Chondrocyte (in vitro differentiated cells): ENCODE data around the gene ZC3H12C. TPM values are rescaled to one million over a fixed set of nuclear protein-coding genes. Genes with fewer than 3 reads are reported as not detected.
A peak's percentile ranks its signal among the peaks of the same experiment; 100 is the strongest.

Experiments
- DNase-seq: peaks from one replicate; pipeline ENCODE4 v3.0.0; 2021; ENCODE audit warnings: mixed read lengths, low spot score
- H3K27ac Mint-ChIP-seq: one replicate; pipeline ENCODE4 v1.8.0; 2021; ENCODE audit warnings: mild to moderate bottlenecking, moderate library complexity, mixed read lengths; ENCODE audit not compliant: unreplicated experiment
- H3K27me3 Mint-ChIP-seq: 2 replicates; pipeline ENCODE4 v1.8.0; 2021; ENCODE audit warnings: low read depth, mixed read lengths
- H3K36me3 Mint-ChIP-seq: 2 replicates; pipeline ENCODE4 v1.8.0; 2021; ENCODE audit warnings: low read depth, mixed read lengths
- H3K4me1 Mint-ChIP-seq: 2 replicates; pipeline ENCODE4 v1.8.0; 2021; ENCODE audit warnings: low read depth, mild to moderate bottlenecking, mixed read lengths
- H3K4me3 Mint-ChIP-seq: one replicate; pipeline ENCODE4 v1.8.0; 2021; ENCODE audit warnings: mild to moderate bottlenecking, moderate library complexity, mixed read lengths; ENCODE audit not compliant: unreplicated experiment
- H3K9me3 Mint-ChIP-seq: 2 replicates; pipeline ENCODE4 v1.8.0; 2021; ENCODE audit warnings: low read depth, mixed read lengths
- total RNA-seq: library from RNA; stranded (reverse); gene quantifications from 3 replicates; pipeline ENCODE4 v1.2.1, GENCODE V29; 2021
- TF ChIP-seq, protein P1 (sequence below): fragments of 200-600 bp; sonication (generic); IDR thresholded peaks from 2 replicates; pipeline ENCODE4 v1.5.0; 2021; ENCODE audit warnings: antibody characterized with exemption, mild to moderate bottlenecking, moderate library complexity

Gene ZC3H12C
- total RNA-seq, 1 donor from 2014 or later = 10.1 TPM

- TF ChIP-seq, protein P1, sequence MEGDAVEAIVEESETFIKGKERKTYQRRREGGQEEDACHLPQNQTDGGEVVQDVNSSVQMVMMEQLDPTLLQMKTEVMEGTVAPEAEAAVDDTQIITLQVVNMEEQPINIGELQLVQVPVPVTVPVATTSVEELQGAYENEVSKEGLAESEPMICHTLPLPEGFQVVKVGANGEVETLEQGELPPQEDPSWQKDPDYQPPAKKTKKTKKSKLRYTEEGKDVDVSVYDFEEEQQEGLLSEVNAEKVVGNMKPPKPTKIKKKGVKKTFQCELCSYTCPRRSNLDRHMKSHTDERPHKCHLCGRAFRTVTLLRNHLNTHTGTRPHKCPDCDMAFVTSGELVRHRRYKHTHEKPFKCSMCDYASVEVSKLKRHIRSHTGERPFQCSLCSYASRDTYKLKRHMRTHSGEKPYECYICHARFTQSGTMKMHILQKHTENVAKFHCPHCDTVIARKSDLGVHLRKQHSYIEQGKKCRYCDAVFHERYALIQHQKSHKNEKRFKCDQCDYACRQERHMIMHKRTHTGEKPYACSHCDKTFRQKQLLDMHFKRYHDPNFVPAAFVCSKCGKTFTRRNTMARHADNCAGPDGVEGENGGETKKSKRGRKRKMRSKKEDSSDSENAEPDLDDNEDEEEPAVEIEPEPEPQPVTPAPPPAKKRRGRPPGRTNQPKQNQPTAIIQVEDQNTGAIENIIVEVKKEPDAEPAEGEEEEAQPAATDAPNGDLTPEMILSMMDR = no peak
- H3K27ac Mint-ChIP-seq = no peak overlapping the region
- H3K9me3 Mint-ChIP-seq = no peaks in the 10 kb centered on the region
- H3K4me3 Mint-ChIP-seq = no peak overlapping the region
- peaks cover 19% of the 10 kb centered on the region for H3K36me3 Mint-ChIP-seq
- no peak for DNase-seq
- H3K4me1 Mint-ChIP-seq = no peaks in the 10 kb centered on the region
- no peaks in the 10 kb centered on the region for H3K27me3 Mint-ChIP-seq
Observed at GRCh38 chr11:110160016-110160415, 66.8 kb downstream of the ZC3H12C start.

DNA sequence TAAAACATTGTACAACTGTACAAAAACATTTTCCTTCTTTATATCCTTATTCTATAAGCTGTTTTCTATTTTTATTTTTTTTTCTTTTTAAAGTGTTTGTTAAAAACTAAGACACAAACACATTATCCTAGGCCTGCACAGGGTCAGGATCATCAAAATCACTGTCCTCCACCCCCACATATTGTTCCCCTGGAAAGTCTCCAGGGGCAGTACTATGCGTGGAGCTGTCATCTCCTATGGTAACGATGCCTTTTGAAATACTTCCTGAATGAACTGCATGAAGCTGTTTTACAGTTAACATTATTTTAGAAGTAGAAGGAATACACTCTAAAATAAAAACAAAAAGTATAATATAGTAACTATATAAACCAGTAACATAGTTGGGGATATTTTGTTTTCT is 67.2 kb downstream of the ZC3H12C start:
- TF ChIP-seq, protein P1 = no peak
- Mint-ChIP-seq H3K4me1 (no peaks in the 10 kb centered on the region), H3K9me3 (no peaks in the 10 kb centered on the region), H3K27ac (no peak overlapping the region), H3K36me3 (peaks cover 24% of the 10 kb centered on the region), H3K27me3 (no peaks in the 10 kb centered on the region), H3K4me3 (no peak overlapping the region)
- no peak for DNase-seq

- no peak overlapping the region for H3K27ac Mint-ChIP-seq
- peaks cover 26% of the 10 kb centered on the region for H3K36me3 Mint-ChIP-seq
- no peak overlapping the region for H3K4me3 Mint-ChIP-seq
- H3K4me1 Mint-ChIP-seq = no peaks in the 10 kb centered on the region
- H3K27me3 Mint-ChIP-seq = no peaks in the 10 kb centered on the region
- no peaks in the 10 kb centered on the region for H3K9me3 Mint-ChIP-seq
- DNase-seq = no peak
- TF ChIP-seq, protein P1 = no peak
Observed at GRCh38 chr11:110161061-110161460, 67.9 kb downstream of the ZC3H12C start.

DNA sequence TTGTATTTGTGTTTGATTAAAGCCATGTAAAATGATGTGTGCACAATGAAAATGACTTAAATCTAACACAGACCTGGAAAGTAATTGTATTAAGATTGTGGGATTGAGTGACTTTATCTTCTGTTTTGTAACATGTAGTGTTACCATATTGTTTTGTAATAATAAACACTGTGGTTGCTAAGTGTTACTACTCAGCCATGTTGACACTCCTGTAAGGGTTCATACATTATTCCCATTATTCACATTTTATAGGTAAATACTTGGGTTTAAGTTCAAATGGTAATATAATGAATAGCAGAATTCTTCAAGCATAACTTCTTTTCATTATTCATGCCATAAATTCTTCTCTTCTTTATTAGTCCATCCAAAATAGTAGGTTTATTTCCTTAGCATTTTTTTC is 69.0 kb downstream of the ZC3H12C start:
- H3K9me3 Mint-ChIP-seq = no peaks in the 10 kb centered on the region
- no peak overlapping the region for H3K4me3 Mint-ChIP-seq
- H3K4me1 Mint-ChIP-seq = no peaks in the 10 kb centered on the region
- H3K27me3 Mint-ChIP-seq = no peaks in the 10 kb centered on the region
- no peak overlapping the region for H3K27ac Mint-ChIP-seq
- H3K36me3 Mint-ChIP-seq = peaks cover 28% of the 10 kb centered on the region
- TF ChIP-seq, protein P1 = no peak
- no peak for DNase-seq

DNA sequence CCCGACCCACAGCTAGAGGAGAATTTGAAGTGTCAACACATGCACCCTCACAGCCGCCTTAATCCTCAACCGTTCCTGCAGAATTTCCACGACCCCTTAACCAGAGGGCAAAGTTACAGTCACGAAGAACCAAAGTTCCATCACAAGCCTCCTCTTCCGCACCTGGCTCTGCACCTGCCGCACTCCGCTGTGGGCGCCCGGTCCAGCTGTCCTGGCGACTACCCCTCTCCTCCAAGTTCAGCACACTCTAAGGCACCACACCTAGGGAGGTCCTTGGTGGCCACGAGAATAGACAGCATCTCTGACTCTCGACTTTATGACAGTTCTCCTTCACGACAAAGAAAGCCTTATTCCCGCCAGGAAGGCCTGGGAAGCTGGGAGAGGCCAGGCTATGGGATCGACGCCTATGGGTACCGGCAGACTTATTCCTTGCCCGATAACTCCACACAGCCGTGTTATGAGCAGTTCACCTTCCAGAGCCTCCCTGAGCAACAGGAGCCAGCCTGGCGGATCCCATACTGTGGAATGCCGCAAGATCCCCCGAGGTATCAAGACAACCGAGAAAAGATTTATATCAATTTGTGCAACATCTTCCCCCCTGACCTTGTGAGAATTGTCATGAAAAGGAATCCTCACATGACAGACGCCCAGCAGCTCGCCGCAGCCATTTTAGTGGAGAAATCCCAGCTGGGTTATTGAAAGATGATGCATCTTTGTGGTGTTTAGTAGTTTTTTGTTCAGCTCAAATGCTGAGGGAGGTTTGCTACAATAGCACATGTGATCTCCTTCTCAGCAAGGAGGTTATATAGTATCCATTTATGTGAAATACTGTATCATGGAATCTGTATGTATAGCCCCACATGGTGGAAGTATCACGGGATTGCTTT is 72.1 kb downstream of the ZC3H12C start:
- Mint-ChIP-seq H3K36me3 (peaks cover 23% of the 10 kb centered on the region), H3K9me3 (no peaks in the 10 kb centered on the region), H3K27me3 (no peaks in the 10 kb centered on the region), H3K4me1 (no peaks in the 10 kb centered on the region), H3K27ac (no peak overlapping the region), H3K4me3 (no peak overlapping the region)
- TF ChIP-seq, protein P1 = peak; percentile 19
- no peak for DNase-seq
